Gastrocnemius medialis (tissue), 4 donors: Measurements from ENCODE around the gene ARG2.

Experiments used
- CTCF ChIP-seq, 5 experiments: fragments of 450-650 bp in 3 of 5; fragments of 200-600 bp in 2 of 5; sonication (generic) in 2 of 5; IDR thresholded peaks in 4 of 5; conservative IDR thresholded peaks in 1 of 5; 1 replicate in 4 of 5; 2 replicates in 1 of 5; pipeline ENCODE4 v1.5.1; 2016 to 2019; ENCODE audit warnings: antibody characterized with exemption in 5 of 5, mild to moderate bottlenecking in 3 of 5, moderate library complexity in 3 of 5
- POLR2A ChIP-seq, 2 donors: fragments of 450-650 bp; IDR thresholded peaks; one replicate each; pipeline ENCODE4 v1.6.1; 2017; ENCODE audit warnings: antibody characterized with exemption in 2 of 2, mild to moderate bottlenecking in 2 of 2, moderate library complexity in 2 of 2

GRCh38 chr14:67589204-67589770 lies 30.4 kb upstream of the ARG2 start:
- no peak for TF ChIP-seq POLR2A (IDR thresholded peaks at IDR 0.05)
- no peak for TF ChIP-seq CTCF (IDR thresholded peaks at IDR 0.05 in 4 of 5, conservative IDR thresholded peaks at IDR 0.05 in 1 of 5)
